PFSK-1 (cell line): Measurements from ENCODE around the gene KIF4A.

Source experiments
- REST ChIP-seq, 2 experiments: IDR thresholded peaks; 2 replicates each; pipeline versions ENCODE4 v1.6.1 to v1.8.0; 2011 to 2012; ENCODE audit warnings: low read depth in 2 of 2, low read length in 2 of 2, control low read depth in 1 of 2, inconsistent platforms in 1 of 2, mild to moderate bottlenecking in 1 of 2, moderate library complexity in 1 of 2; ENCODE audit not compliant: insufficient read depth in 1 of 2
- SIN3A ChIP-seq: IDR thresholded peaks from 2 replicates; pipeline ENCODE4 v1.6.1; 2012; ENCODE audit warnings: mild to moderate bottlenecking, low read length, moderate library complexity, borderline replicate concordance; ENCODE audit not compliant: insufficient read depth

DNA sequence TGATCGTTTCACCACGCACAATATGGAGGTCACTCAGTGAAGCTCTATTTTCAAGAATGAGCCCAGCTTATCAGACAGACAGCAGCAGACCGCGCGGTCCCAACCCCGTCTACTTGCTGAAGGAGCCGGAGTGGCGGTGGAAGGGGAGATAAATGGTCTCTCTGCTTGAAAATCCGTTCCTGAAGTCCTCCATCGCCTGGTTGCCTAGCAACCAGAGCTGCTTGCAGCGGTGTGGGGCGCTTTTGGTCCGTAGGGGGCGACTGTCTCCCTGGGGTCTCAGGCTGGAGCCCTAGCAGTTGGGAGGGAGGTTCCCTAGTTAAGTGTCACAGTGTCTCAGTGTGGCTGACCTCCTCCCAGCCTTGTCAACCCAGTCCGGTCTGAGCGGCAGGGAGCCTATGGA lies 146.4 kb downstream of the KIF4A start:
- TF ChIP-seq REST (IDR thresholded peaks at IDR 0.05; ENCODE audit: insufficient read depth in 1 of 2, low read depth in 2 of 2, low read length in 2 of 2): no peak
- TF ChIP-seq SIN3A: no peak
